ENCODE results near the gene RALGAPB.

The RALGAPB gene

DNA sequence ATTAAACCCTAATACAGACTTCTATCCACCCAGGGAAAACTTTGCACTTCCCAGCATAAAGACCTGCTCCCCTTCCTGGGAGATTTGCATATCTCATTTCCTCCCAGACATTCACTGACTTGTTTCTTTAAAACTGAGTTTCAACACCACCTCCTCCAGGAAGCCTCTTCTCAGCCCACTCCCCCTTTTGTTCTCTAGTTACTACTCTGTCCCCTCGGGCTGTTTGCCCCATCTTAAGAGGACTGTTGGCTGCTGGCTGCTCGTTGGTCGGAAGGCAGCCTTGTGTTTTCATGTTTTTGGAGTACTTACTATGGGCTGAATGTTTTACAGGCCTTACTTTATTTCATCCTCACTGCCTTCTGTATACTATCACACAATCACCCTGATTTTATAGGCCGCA is 135.5 kb downstream of the RALGAPB start:
- H3K79me2 ChIP-seq (ENCODE audit: insufficient read depth, low read length) = no peaks in the 10 kb centered on the region
- no peaks in the 10 kb centered on the region for H3F3A ChIP-seq (ENCODE audit: insufficient read depth)
- H2AFZ ChIP-seq (ENCODE audit: low read depth, low read length, severe bottlenecking) = no peak overlapping the region
- H3K9ac ChIP-seq (ENCODE audit: low read length) = no peak overlapping the region
- no peaks in the 10 kb centered on the region for H3K9me2 ChIP-seq (replicated peaks; ENCODE audit: insufficient read depth, low read length)
- no peak overlapping the region for H3K27ac ChIP-seq (ENCODE audit: low read depth, low read length)
- H3K9me3 ChIP-seq (ENCODE audit: insufficient read depth, low read length) = no peaks in the 10 kb centered on the region
- H3K4me3 ChIP-seq (ENCODE audit: insufficient read depth, low read length, poor library complexity, severe bottlenecking) = no peak overlapping the region
- TF ChIP-seq, protein P1, sequence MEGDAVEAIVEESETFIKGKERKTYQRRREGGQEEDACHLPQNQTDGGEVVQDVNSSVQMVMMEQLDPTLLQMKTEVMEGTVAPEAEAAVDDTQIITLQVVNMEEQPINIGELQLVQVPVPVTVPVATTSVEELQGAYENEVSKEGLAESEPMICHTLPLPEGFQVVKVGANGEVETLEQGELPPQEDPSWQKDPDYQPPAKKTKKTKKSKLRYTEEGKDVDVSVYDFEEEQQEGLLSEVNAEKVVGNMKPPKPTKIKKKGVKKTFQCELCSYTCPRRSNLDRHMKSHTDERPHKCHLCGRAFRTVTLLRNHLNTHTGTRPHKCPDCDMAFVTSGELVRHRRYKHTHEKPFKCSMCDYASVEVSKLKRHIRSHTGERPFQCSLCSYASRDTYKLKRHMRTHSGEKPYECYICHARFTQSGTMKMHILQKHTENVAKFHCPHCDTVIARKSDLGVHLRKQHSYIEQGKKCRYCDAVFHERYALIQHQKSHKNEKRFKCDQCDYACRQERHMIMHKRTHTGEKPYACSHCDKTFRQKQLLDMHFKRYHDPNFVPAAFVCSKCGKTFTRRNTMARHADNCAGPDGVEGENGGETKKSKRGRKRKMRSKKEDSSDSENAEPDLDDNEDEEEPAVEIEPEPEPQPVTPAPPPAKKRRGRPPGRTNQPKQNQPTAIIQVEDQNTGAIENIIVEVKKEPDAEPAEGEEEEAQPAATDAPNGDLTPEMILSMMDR (IDR thresholded peaks at IDR 0.05; ENCODE audit: insufficient read depth, low read length, poor library complexity, severe bottlenecking) = no peak
- TF ChIP-seq EZH2phosphoT487 (conservative IDR thresholded peaks at IDR 0.05; ENCODE audit: low read length) = no peak
- no peaks in the 10 kb centered on the region for H4K20me1 ChIP-seq (ENCODE audit: low read depth, low read length)
- H3K36me3 ChIP-seq (ENCODE audit: low read length) = no peaks in the 10 kb centered on the region
- H3K4me2 ChIP-seq (ENCODE audit: low read depth, low read length, poor library complexity, severe bottlenecking) = no peak overlapping the region
- no peaks in the 10 kb centered on the region for H3K27me3 ChIP-seq (ENCODE audit: low read length)

DNA sequence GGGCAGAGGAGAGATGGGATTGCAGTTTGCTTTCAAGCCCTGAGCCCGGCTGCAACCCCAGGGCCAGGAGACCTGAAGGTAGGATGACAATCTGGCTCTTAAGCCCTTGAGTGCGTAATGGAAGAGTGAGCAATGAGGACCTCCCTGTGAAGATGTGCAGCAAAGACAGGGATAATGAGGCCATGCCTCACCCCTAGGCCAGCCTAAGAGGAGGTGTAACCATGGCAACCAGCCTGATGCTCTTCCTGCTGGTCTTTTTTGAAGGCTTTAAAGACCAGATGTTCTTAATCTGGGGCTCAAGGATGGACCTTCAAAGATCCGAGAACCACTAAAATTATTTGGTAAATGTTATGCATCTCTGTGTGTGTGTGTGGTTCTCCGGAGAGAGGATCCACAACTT is 137.2 kb downstream of the RALGAPB start:
- TF ChIP-seq, protein P1 (IDR thresholded peaks at IDR 0.05; ENCODE audit: insufficient read depth, low read length, poor library complexity, severe bottlenecking) = no peak
- TF ChIP-seq EZH2phosphoT487 (conservative IDR thresholded peaks at IDR 0.05; ENCODE audit: low read length) = no peak
- H3K27ac ChIP-seq (ENCODE audit: low read depth, low read length) = no peak overlapping the region
- no peaks in the 10 kb centered on the region for H3K9me3 ChIP-seq (ENCODE audit: insufficient read depth, low read length)
- H3K79me2 ChIP-seq (ENCODE audit: insufficient read depth, low read length) = no peaks in the 10 kb centered on the region
- no peak overlapping the region for H2AFZ ChIP-seq (ENCODE audit: low read depth, low read length, severe bottlenecking)
- no peaks in the 10 kb centered on the region for H3K36me3 ChIP-seq (ENCODE audit: low read length)
- H3K9ac ChIP-seq (ENCODE audit: low read length) = no peak overlapping the region
- H4K20me1 ChIP-seq (ENCODE audit: low read depth, low read length) = no peaks in the 10 kb centered on the region
- no peaks in the 10 kb centered on the region for H3K9me2 ChIP-seq (replicated peaks; ENCODE audit: insufficient read depth, low read length)
- no peak overlapping the region for H3K4me3 ChIP-seq (ENCODE audit: insufficient read depth, low read length, poor library complexity, severe bottlenecking)
- H3K4me2 ChIP-seq (ENCODE audit: low read depth, low read length, poor library complexity, severe bottlenecking) = no peak overlapping the region
- no peaks in the 10 kb centered on the region for H3F3A ChIP-seq (ENCODE audit: insufficient read depth)
- H3K27me3 ChIP-seq (ENCODE audit: low read length) = no peaks in the 10 kb centered on the region

DNA sequence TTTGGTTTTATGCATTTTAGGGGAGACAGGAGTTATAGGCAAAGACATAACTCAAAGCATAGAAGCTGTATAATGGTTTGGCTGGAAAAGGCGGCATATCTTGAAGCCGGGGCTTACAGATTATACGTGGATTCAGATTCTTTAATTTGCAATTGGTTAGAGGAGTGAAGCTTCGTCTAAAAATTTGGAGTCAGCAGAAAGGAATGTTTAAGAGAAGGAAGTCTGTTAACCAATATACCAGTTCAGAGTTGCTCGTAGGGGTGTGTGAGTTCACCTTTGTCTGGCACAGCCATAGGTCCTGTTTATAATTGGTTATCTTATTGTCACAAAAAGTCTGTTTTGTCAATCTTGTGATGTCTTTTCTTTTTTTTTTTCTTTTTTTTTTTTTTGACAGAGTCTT is 137.9 kb downstream of the RALGAPB start:
- H3K4me2 ChIP-seq (ENCODE audit: low read depth, low read length, poor library complexity, severe bottlenecking) = no peak overlapping the region
- H3K9me2 ChIP-seq (replicated peaks; ENCODE audit: insufficient read depth, low read length) = no peaks in the 10 kb centered on the region
- H3F3A ChIP-seq (ENCODE audit: insufficient read depth) = no peaks in the 10 kb centered on the region
- no peaks in the 10 kb centered on the region for H3K36me3 ChIP-seq (ENCODE audit: low read length)
- no peak overlapping the region for H3K27ac ChIP-seq (ENCODE audit: low read depth, low read length)
- H3K4me3 ChIP-seq (ENCODE audit: insufficient read depth, low read length, poor library complexity, severe bottlenecking) = no peak overlapping the region
- no peaks in the 10 kb centered on the region for H3K79me2 ChIP-seq (ENCODE audit: insufficient read depth, low read length)
- TF ChIP-seq EZH2phosphoT487 (conservative IDR thresholded peaks at IDR 0.05; ENCODE audit: low read length) = no peak
- H3K9ac ChIP-seq (ENCODE audit: low read length) = no peak overlapping the region
- no peaks in the 10 kb centered on the region for H4K20me1 ChIP-seq (ENCODE audit: low read depth, low read length)
- H3K9me3 ChIP-seq (ENCODE audit: insufficient read depth, low read length) = no peaks in the 10 kb centered on the region
- no peak overlapping the region for H2AFZ ChIP-seq (ENCODE audit: low read depth, low read length, severe bottlenecking)
- H3K27me3 ChIP-seq (ENCODE audit: low read length) = no peaks in the 10 kb centered on the region

GRCh38 chr20:38612751-38613515 is 140.3 kb downstream of the RALGAPB start:
- no peak overlapping the region for H3K4me3 ChIP-seq (ENCODE audit: insufficient read depth, low read length, poor library complexity, severe bottlenecking)
- no peaks in the 10 kb centered on the region for H3K9me2 ChIP-seq (replicated peaks; ENCODE audit: insufficient read depth, low read length)
- no peak overlapping the region for H3K27ac ChIP-seq (ENCODE audit: low read depth, low read length)
- TF ChIP-seq EZH2phosphoT487 (conservative IDR thresholded peaks at IDR 0.05; ENCODE audit: low read length) = no peak
- TF ChIP-seq, protein P1 (IDR thresholded peaks at IDR 0.05; ENCODE audit: insufficient read depth, low read length, poor library complexity, severe bottlenecking) = no peak
- no peak overlapping the region for H3K4me2 ChIP-seq (ENCODE audit: low read depth, low read length, poor library complexity, severe bottlenecking)
- no peak overlapping the region for H3K9ac ChIP-seq (ENCODE audit: low read length)
- H3K9me3 ChIP-seq (ENCODE audit: insufficient read depth, low read length) = no peaks in the 10 kb centered on the region
- H3F3A ChIP-seq (ENCODE audit: insufficient read depth) = no peaks in the 10 kb centered on the region
- H4K20me1 ChIP-seq (ENCODE audit: low read depth, low read length) = no peaks in the 10 kb centered on the region
- no peaks in the 10 kb centered on the region for H3K36me3 ChIP-seq (ENCODE audit: low read length)
- H3K79me2 ChIP-seq (ENCODE audit: insufficient read depth, low read length) = no peaks in the 10 kb centered on the region
- no peak overlapping the region for H2AFZ ChIP-seq (ENCODE audit: low read depth, low read length, severe bottlenecking)
- no peaks in the 10 kb centered on the region for H3K27me3 ChIP-seq (ENCODE audit: low read length)
